Measurements from ENCODE around the gene KRTAP4-8. TPM values are rescaled to one million over a fixed set of nuclear protein-coding genes. Genes with fewer than 3 reads are reported as not detected.
"Not testable (repeated sequence)": the region's sequence is repeated elsewhere in the genome, so short reads cannot be mapped to it uniquely, and the experiment has no call there.

Gene KRTAP4-8
- total RNA-seq, 2 experiments from 2014 or later: not detected

DNA sequence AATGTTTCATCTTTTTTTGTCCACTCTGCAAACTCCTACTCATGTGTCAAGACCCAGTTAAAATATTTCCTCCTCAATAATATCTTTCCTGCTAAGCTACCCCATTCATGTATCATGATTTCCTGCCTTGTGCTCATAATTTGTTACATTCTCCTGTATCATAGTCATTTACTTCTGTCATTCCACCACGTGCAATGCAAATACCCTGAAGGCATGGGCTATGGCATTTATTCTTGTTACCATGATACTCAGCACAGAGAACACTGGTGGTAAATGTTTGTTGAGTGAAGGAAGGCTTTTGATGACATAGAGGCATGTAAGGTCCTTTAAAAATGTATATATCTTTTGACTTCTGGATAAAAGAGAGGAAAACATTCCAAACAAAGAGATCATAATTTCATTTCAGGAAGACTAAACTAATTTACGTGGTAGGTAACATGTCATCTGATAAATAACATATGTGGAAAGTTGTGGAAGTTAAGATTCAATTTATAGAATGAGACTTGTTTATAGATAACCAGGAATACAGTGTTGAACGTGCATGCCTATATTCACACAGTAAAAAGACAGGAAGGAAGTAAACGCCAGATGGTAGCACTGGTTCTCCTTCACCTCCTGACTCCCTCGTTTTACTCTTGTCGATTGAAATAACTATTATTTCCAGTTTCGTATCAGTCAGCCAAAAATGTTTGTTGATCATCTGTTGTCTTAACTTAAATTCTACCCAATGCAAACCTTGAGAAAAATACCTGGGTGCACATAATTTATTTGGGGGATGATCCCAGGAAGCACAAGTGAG is 1.9 kb upstream of the KRTAP4-8 start:
- H3K4me3 Mint-ChIP-seq; POLR2A ChIA-PET; DNase-seq; H3K4me1 Mint-ChIP-seq; H3K27ac Mint-ChIP-seq; H3K36me3 Mint-ChIP-seq (ENCODE audit: low read depth); H3K9me3 Mint-ChIP-seq; CTCF ChIA-PET: not testable (repeated sequence)
- peaks cover 10% of the 10 kb centered on the region for H3K27me3 Mint-ChIP-seq

GRCh38 chr17:41098481-41098880 is 539 bp upstream of the KRTAP4-8 start:
- peaks cover 10% of the 10 kb centered on the region for H3K27me3 Mint-ChIP-seq
- CTCF ChIA-PET: no interaction called here

DNA sequence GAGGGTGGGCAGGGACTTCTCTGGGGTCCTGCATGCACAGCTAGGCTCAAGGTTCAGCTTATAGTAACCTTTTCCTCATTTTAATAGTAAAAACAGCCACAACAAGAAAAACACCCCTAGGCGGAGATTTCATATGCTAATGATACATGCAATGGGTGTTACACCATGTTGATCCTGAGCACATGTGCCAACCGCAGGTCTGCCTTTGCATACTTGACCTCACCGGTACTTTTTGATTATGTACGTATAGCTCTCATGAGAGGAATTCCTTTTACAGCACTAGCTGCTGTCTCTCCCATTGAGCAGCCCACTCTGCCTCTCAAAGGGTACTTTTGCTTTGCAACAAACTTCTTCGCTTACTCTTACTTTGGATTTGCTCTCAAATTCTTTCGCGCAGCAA is 1.9 kb downstream of the KRTAP4-8 start:
- POLR2A ChIA-PET: no interaction called here
- Mint-ChIP-seq H3K9me3 (peaks cover 3% of the 10 kb centered on the region), H3K4me3 (no peak overlapping the region)

More at GRCh38 chr17:41098481-41098880, 539 bp upstream of the KRTAP4-8 start:
- Mint-ChIP-seq H3K9me3 (no peaks in the 10 kb centered on the region), H3K36me3 (ENCODE audit: low read depth) (no peaks in the 10 kb centered on the region), H3K4me1 (no peaks in the 10 kb centered on the region), H3K27ac (no peak overlapping the region), H3K4me3 (no peak overlapping the region)
- DNase-seq: no peak
- POLR2A ChIA-PET: no interaction called here

GRCh38 chr17:41088760-41089352 is 9.1 kb downstream of the KRTAP4-8 start:
- not testable (repeated sequence) for H3K27ac Mint-ChIP-seq

More for the DNA sequence above, 1.9 kb downstream of the KRTAP4-8 start:
- Mint-ChIP-seq H3K36me3 (ENCODE audit: low read depth) (no peaks in the 10 kb centered on the region), H3K27ac (no peak overlapping the region), H3K27me3 (peaks cover 10% of the 10 kb centered on the region), H3K4me1 (no peaks in the 10 kb centered on the region)
- DNase-seq: no peak
- CTCF ChIA-PET: no interaction called here

DNA sequence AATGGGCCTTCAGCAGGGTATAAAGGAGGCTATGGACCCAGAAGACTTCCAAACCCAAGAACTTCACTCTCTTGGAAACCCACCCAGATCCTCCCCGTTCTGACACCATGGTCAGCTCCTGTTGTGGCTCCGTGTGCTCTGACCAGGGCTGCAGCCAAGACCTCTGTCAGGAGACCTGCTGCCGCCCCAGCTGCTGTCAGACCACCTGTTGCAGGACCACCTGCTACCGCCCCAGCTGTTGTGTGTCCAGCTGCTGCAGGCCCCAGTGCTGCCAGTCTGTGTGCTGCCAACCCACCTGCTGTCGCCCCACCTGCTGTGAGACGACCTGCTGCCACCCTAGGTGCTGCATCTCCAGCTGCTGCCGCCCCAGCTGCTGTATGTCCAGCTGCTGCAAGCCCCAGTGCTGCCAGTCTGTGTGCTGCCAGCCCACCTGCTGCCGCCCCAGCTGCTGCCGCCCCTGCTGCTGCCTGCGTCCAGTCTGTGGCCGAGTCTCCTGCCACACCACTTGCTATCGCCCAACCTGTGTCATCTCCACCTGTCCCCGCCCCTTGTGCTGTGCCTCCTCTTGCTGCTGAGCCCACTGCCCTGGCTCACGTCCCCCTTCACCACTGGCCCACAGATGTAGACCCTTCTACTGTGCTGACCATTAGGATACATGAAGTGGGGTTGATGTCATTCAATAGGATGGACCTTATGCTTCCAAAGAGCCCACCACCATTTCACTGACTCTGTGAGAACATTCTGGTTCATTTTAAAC is 13.7 kb downstream of the KRTAP4-8 start, which contains the start of gene KRTAP4-7:
TSS of gene KRTAP4-7 (plus strand) at position 51 of the 757 bp plus-strand sequence. CDS start at position 108, 57 bp downstream.
- H3K36me3 Mint-ChIP-seq (ENCODE audit: low read depth); CTCF ChIA-PET; H3K9me3 Mint-ChIP-seq; H3K4me1 Mint-ChIP-seq; H3K4me3 Mint-ChIP-seq; DNase-seq; H3K27me3 Mint-ChIP-seq; H3K27ac Mint-ChIP-seq; POLR2A ChIA-PET: not testable (repeated sequence)

More at GRCh38 chr17:41088760-41089352, 9.1 kb downstream of the KRTAP4-8 start:
- DNase-seq; H3K9me3 Mint-ChIP-seq; H3K36me3 Mint-ChIP-seq (ENCODE audit: low read depth); CTCF ChIA-PET; H3K4me3 Mint-ChIP-seq; H3K4me1 Mint-ChIP-seq; POLR2A ChIA-PET: not testable (repeated sequence)
- peaks cover 12% of the 10 kb centered on the region for H3K27me3 Mint-ChIP-seq

- H3K27ac Mint-ChIP-seq; POLR2A ChIA-PET; H3K9me3 Mint-ChIP-seq; H3K27me3 Mint-ChIP-seq; DNase-seq; CTCF ChIA-PET; H3K4me1 Mint-ChIP-seq; H3K4me3 Mint-ChIP-seq; H3K36me3 Mint-ChIP-seq (ENCODE audit: low read depth): not testable (repeated sequence)
Observed at GRCh38 chr17:41083427-41083826, 14.5 kb downstream of the KRTAP4-8 start.

- no peak overlapping the region for H3K4me3 Mint-ChIP-seq
- ChIA-PET CTCF (no interaction called here), POLR2A (no interaction called here)
- H3K9me3 Mint-ChIP-seq: no peaks in the 10 kb centered on the region
- H3K36me3 Mint-ChIP-seq (ENCODE audit: low read depth): no peaks in the 10 kb centered on the region
- H3K4me1 Mint-ChIP-seq: no peaks in the 10 kb centered on the region
- H3K27ac Mint-ChIP-seq: no peak overlapping the region
- DNase-seq: no peak
- H3K27me3 Mint-ChIP-seq: peaks cover 8% of the 10 kb centered on the region
Observed at GRCh38 chr17:41082626-41083025, 15.3 kb downstream of the KRTAP4-8 start.

DNA sequence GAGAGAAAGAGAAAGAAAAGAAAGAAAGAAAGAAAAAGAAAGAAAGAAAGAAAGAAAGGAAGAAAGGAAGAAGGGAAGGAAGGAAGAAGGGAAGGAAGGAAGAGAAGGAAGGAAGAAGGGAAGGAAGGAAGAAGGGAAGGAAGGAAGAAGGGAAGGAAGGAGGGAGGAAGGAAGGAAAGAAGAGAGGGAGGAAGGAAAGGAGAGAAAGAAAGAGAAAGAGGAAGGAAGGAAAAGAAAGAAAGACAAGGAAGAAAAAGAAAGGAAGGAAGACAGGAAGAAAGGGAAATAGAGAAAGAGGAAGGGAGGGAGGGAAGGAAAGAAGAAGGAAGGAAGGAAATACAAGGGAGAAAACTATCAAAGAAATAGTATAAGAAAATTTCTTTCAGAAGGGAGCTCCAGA is 21.2 kb downstream of the KRTAP4-8 start:
- H3K4me1 Mint-ChIP-seq: no peaks in the 10 kb centered on the region
- POLR2A ChIA-PET: no interaction called here

DNA sequence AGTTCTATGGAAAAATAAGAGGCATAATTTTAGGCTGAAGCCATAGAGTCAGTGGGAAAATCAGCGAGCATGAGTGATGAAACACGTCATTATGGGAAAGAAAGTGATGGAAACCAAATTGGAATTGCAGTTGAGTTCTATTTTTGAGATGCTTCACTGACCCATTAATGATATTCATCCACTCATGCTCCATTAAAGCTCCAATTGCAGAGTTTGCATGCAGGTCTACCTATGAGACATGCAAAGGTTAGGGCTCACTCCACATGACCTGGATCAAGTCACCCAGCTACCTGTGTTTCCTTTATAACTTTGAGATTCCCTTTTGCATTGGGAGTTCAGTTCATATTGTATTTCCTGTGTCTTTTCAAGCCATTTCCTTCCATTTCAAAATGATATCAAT is 24.3 kb downstream of the KRTAP4-8 start:
- no peak overlapping the region for H3K27ac Mint-ChIP-seq
- no peak overlapping the region for H3K4me3 Mint-ChIP-seq
- DNase-seq: no peak
- no peaks in the 10 kb centered on the region for H3K36me3 Mint-ChIP-seq (ENCODE audit: low read depth)
- CTCF ChIA-PET: no interaction called here
- H3K4me1 Mint-ChIP-seq: no peaks in the 10 kb centered on the region
- POLR2A ChIA-PET: no interaction called here
- H3K9me3 Mint-ChIP-seq: no peaks in the 10 kb centered on the region
- H3K27me3 Mint-ChIP-seq: peaks cover 12% of the 10 kb centered on the region

More for the DNA sequence above, 21.2 kb downstream of the KRTAP4-8 start:
- CTCF ChIA-PET: no interaction called here
- Mint-ChIP-seq H3K4me3 (no peak overlapping the region), H3K36me3 (ENCODE audit: low read depth) (no peaks in the 10 kb centered on the region), H3K27ac (no peak overlapping the region), H3K9me3 (no peaks in the 10 kb centered on the region), H3K27me3 (peaks cover 12% of the 10 kb centered on the region)
- no peak for DNase-seq

DNA sequence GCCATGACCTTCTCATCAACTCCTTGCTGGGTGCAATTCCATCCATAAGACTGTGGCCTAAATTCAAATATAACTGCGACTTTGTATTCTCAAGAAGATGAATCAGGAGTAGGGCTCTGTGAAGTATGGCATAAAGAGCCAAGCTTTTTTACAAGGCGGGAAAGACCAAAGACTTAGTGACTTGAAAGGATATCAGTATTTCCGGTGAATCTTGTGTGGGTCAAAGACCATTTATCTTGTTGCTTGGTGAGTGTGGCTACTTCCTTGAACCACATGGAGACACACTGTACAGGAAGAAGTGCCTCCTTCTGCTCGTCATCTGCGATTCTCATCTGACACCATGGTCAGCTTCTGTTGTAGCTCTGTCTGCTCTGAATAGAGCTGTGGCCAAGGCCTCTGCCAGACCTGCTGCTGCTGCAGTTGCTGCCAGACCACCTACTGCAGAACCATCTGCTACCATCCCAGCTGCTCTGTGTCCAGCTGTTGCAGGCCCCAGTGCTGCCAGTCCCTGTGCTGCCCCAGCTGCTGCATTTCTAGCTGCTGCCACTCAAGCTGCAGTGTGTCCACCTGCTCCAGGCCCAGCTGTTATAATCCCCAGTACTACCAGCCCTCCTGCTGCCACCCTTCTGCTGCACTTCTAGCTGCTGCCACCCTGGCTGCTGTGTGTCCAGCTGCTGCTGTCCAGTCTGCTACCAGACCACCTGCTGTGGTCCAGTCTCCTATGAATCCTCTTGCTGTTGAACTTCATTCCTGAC is 26.2 kb downstream of the KRTAP4-8 start:
- Mint-ChIP-seq H3K4me1 (no peaks in the 10 kb centered on the region), H3K9me3 (no peaks in the 10 kb centered on the region), H3K27me3 (peaks cover 11% of the 10 kb centered on the region), H3K27ac (no peak overlapping the region), H3K36me3 (ENCODE audit: low read depth) (no peaks in the 10 kb centered on the region), H3K4me3 (no peak overlapping the region)
- POLR2A ChIA-PET: no interaction called here
- no peak for DNase-seq
- CTCF ChIA-PET: interaction anchor here (1.5 kb wide), 1 partner anchor 24 kb away, joined by 3 read pairs; no protein-coding TSS in a partner anchor

- Mint-ChIP-seq H3K4me1 (no peaks in the 10 kb centered on the region), H3K4me3 (no peak overlapping the region), H3K27me3 (no peaks in the 10 kb centered on the region), H3K36me3 (ENCODE audit: low read depth) (no peaks in the 10 kb centered on the region), H3K27ac (no peak overlapping the region), H3K9me3 (no peaks in the 10 kb centered on the region)
- CTCF ChIA-PET: no interaction called here
- DNase-seq: no peak
- POLR2A ChIA-PET: no interaction called here
Observed at GRCh38 chr17:41069031-41069430, 28.9 kb downstream of the KRTAP4-8 start.

GRCh38 chr17:41067281-41067680 is 30.7 kb downstream of the KRTAP4-8 start:
- ChIA-PET CTCF (no interaction called here), POLR2A (no interaction called here)
- Mint-ChIP-seq H3K36me3 (ENCODE audit: low read depth) (no peaks in the 10 kb centered on the region), H3K27me3 (peaks cover 3% of the 10 kb centered on the region), H3K4me1 (no peaks in the 10 kb centered on the region), H3K4me3 (no peak overlapping the region), H3K27ac (no peak overlapping the region), H3K9me3 (no peaks in the 10 kb centered on the region)
- no peak for DNase-seq
